Fibroblast of lung (primary cell): ENCODE data around the gene CCNDBP1. TPM values are rescaled to one million over a fixed set of nuclear protein-coding genes. Genes with fewer than 3 reads are reported as not detected.

Experiments used
- DNase-seq, 2 donors: peaks; one replicate each; pipeline versions ENCODE4 v3.0.0 to v3.0.0-alpha.2; 2010; ENCODE audit warnings: low read depth in 2 of 2
- H2AFZ ChIP-seq: 2 replicates; pipeline ENCODE4 v1.5.1; 2012; ENCODE audit warnings: low read length, control low read depth, inconsistent platforms
- H3K27ac ChIP-seq: 2 replicates; pipeline ENCODE4 v1.5.1; 2011; ENCODE audit warnings: low read length, control low read depth; ENCODE audit not compliant: insufficient read depth
- H3K27me3 ChIP-seq: 2 replicates; pipeline ENCODE4 v1.5.1; 2011; ENCODE audit warnings: mild to moderate bottlenecking, low read length; ENCODE audit not compliant: control insufficient read depth, insufficient read depth
- H3K36me3 ChIP-seq: 2 replicates; pipeline ENCODE4 v1.5.1; 2011; ENCODE audit warnings: low read length; ENCODE audit not compliant: control insufficient read depth, insufficient read depth
- H3K4me1 ChIP-seq: 2 replicates; pipeline ENCODE4 v1.5.1; 2011; ENCODE audit warnings: low read length; ENCODE audit not compliant: control insufficient read depth, insufficient read depth; ENCODE audit errors: extremely low read depth
- H3K4me2 ChIP-seq: 2 replicates; pipeline ENCODE4 v1.5.1; 2011; ENCODE audit warnings: low read length, control low read depth; ENCODE audit not compliant: insufficient read depth; ENCODE audit errors: extremely low read depth
- H3K4me3 ChIP-seq, 4 experiments: fragments of 200-600 bp in 1 of 4; sonication (generic) in 1 of 4; replicated peaks in 1 of 4; 2 replicates each; pipeline ENCODE4 v1.5.1; 2011 to 2016; ENCODE audit warnings: low read length in 4 of 4, low read depth in 3 of 4, mild to moderate bottlenecking in 3 of 4, control low read depth in 2 of 4, inconsistent platforms in 1 of 4, mixed read lengths in 1 of 4; ENCODE audit not compliant: insufficient read depth in 1 of 4; ENCODE audit errors: control extremely low read depth in 1 of 4
- H3K79me2 ChIP-seq: 2 replicates; pipeline ENCODE4 v1.5.1; 2012; ENCODE audit warnings: mild to moderate bottlenecking, low read length, inconsistent platforms; ENCODE audit not compliant: control insufficient read depth, insufficient read depth
- H3K9ac ChIP-seq: 2 replicates; pipeline ENCODE4 v1.5.1; 2011; ENCODE audit warnings: mild to moderate bottlenecking, low read length, control low read depth; ENCODE audit not compliant: insufficient read depth
- H3K9me3 ChIP-seq: 2 replicates; pipeline ENCODE4 v1.5.1; 2012; ENCODE audit warnings: low read depth, low read length; ENCODE audit not compliant: control insufficient read depth, insufficient read depth
- H4K20me1 ChIP-seq: 2 replicates; pipeline ENCODE4 v1.5.1; 2011; ENCODE audit warnings: low read length; ENCODE audit not compliant: control insufficient read depth, insufficient read depth; ENCODE audit errors: extremely low read depth
- CTCF ChIP-seq, 2 donors: IDR thresholded peaks in 1 of 2; conservative IDR thresholded peaks in 1 of 2; 1 replicate in 1 of 2; 2 replicates in 1 of 2; pipeline ENCODE4 v1.5.1; 2011 to 2012; ENCODE audit warnings: low read length in 2 of 2, control low read depth in 1 of 2, inconsistent platforms in 1 of 2, low read depth in 1 of 2, mild to moderate bottlenecking in 1 of 2
- EZH2 ChIP-seq: IDR thresholded peaks from 2 replicates; pipeline ENCODE4 v1.5.1; 2012; ENCODE audit warnings: low read length, control low read depth, mild to moderate bottlenecking; ENCODE audit errors: missing control alignments
- polyA plus RNA-seq, 2 donors: library from polyadenylated mRNA; depleted of rRNA in 1 of 2; stranded (reverse) in 1 of 2; unstranded in 1 of 2; fragments of >200 nt; gene quantifications; 2 replicates each; pipeline ENCODE4 v1.2.1, GENCODE V29; 2011 to 2012; ENCODE audit warnings: missing spikeins in 1 of 2
- total RNA-seq: library from RNA; depleted of rRNA; stranded (reverse); fragments of >200 nt; gene quantifications from 2 replicates; pipeline ENCODE4 v1.2.1, GENCODE V29; 2014

CCNDBP1 gene
- total and polyA plus RNA-seq, 2 donors (not counting 1 experiment from before 2014, with no cell fraction given) = 78.4 to 101 TPM

DNA sequence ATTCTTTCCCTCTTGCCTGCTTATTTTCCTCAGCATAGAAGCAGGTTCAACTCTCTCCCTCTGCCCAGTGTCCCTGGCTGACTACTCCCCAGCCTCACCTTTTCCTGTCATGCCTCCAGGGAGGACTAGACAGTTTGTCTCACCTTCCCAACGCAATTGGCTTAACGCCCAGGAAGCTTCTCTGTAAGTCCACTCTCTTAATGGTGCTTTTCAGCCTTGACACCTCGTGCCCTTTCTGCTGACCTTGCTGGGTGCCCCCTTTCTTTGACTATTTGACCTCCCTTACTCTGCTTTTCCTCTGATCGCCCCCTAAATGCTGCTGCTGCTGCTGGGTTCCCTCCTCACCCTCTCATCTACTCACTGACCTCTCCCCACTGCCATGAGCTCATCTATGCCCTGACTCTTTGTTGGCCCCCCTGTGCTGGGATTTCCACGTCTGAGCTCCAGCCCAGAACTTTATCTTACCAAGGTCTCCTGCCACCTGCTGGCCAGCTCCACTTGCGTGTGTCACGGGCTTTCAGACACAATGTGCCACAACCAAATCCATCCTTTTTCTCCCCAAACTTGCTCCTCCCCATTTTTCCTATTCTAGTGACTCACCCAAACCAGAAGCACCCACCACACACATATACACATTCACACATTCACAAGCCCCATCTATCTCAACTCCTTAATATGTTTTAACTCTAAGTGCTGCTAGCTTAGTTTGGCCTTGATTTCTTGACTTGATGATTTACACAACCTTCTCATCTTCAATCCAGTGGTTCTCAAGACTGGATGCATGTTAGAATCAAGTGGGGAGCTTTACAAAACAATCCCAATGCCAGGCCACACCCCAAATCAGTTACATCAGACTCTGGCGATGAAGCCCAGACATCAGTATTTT lies 19.1 kb downstream of the CCNDBP1 start:
- no peaks in the 10 kb centered on the region for H4K20me1 ChIP-seq
- no peak overlapping the region for H3K9ac ChIP-seq
- no peaks in the 10 kb centered on the region for H3K79me2 ChIP-seq
- H3K4me2 ChIP-seq = no peak overlapping the region
- H3K4me3 ChIP-seq = no peak overlapping the region
- no peak overlapping the region for H3K27ac ChIP-seq
- no peak overlapping the region for H2AFZ ChIP-seq
- no peaks in the 10 kb centered on the region for H3K4me1 ChIP-seq
- no peaks in the 10 kb centered on the region for H3K9me3 ChIP-seq
- peaks cover 12% of the 10 kb centered on the region for H3K27me3 ChIP-seq
- H3K36me3 ChIP-seq = no peaks in the 10 kb centered on the region
- no peak for TF ChIP-seq EZH2
- TF ChIP-seq CTCF (conservative IDR thresholded peaks at IDR 0.05 in 1 of 2, IDR thresholded peaks at IDR 0.05 in 1 of 2; ENCODE audit: low read depth in 1 of 2, low read length in 2 of 2) = peak; percentile 49 to 70
- DNase-seq = peak; percentile 56 to 65

DNA sequence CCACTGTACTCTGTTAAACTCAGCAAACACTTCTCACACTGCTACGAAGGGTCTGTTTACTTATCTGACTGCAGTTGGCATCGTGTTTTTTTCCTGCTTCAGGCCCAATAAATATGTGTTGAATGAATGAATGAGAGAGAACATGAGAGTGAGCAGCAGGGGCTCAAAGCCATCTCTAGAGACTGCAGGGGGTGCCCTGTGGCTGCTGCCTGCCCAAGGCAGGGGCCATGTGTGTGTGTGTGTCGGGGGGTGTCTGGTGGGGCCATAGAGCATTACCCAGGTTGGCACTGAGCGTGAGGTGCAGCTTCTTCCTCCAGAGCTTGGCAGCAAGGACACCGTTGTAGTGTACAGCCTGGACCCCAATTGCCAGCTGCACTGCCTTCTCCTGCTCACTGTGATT lies 20.9 kb downstream of the CCNDBP1 start:
- Histone ChIP-seq H3K27ac (no peak overlapping the region), H3K4me3 (no peak overlapping the region), H3K27me3 (peaks cover 17% of the 10 kb centered on the region), H3K36me3 (no peaks in the 10 kb centered on the region), H4K20me1 (no peaks in the 10 kb centered on the region), H3K4me2 (no peak overlapping the region), H3K9me3 (no peaks in the 10 kb centered on the region), H3K4me1 (no peaks in the 10 kb centered on the region), H3K79me2 (no peaks in the 10 kb centered on the region), H3K9ac (no peak overlapping the region), H2AFZ (no peak overlapping the region)
- TF ChIP-seq EZH2 = no peak
- no peak for TF ChIP-seq CTCF (conservative IDR thresholded peaks at IDR 0.05 in 1 of 2, IDR thresholded peaks at IDR 0.05 in 1 of 2; ENCODE audit: low read depth in 1 of 2, low read length in 2 of 2)
- DNase-seq = no peak

GRCh38 chr15:43207024-43207423 lies 21.8 kb downstream of the CCNDBP1 start:
- H3K27me3 ChIP-seq = peaks cover 17% of the 10 kb centered on the region
- no peak for DNase-seq
- TF ChIP-seq CTCF (conservative IDR thresholded peaks at IDR 0.05 in 1 of 2, IDR thresholded peaks at IDR 0.05 in 1 of 2; ENCODE audit: low read depth in 1 of 2, low read length in 2 of 2) (no peak), EZH2 (no peak)

More at GRCh38 chr15:43207024-43207423, 21.8 kb downstream of the CCNDBP1 start:
- H3K9ac ChIP-seq = no peak overlapping the region
- H4K20me1 ChIP-seq = no peaks in the 10 kb centered on the region
- no peaks in the 10 kb centered on the region for H3K4me1 ChIP-seq
- H3K4me2 ChIP-seq = no peak overlapping the region
- H3K9me3 ChIP-seq = no peaks in the 10 kb centered on the region
- H3K4me3 ChIP-seq = no peak overlapping the region
- H2AFZ ChIP-seq = no peak overlapping the region
- H3K27ac ChIP-seq = no peak overlapping the region
- no peaks in the 10 kb centered on the region for H3K79me2 ChIP-seq
- H3K36me3 ChIP-seq = no peaks in the 10 kb centered on the region
